Measurements from ENCODE around the gene PEX5L. TPM values are rescaled to one million over a fixed set of nuclear protein-coding genes. Genes with fewer than 3 reads are reported as not detected.
"Not testable (repeated sequence)": the region's sequence is repeated elsewhere in the genome, so short reads cannot be mapped to it uniquely, and the experiment has no call there.

The PEX5L gene
- total RNA-seq, 1 donor from 2014 or later, result 0.78 TPM

GRCh38 chr3:180059356-180059755 lies 22.6 kb upstream of the PEX5L start:
- no peak for TF ChIP-seq CTCF (IDR thresholded peaks at IDR 0.05)
- no peaks in the 10 kb centered on the region for H3K27me3 ChIP-seq
- intact Hi-C loops (cut with DNase I), result no loop called here
- H3K27ac ChIP-seq, result no peak overlapping the region
- no peaks in the 10 kb centered on the region for H3K4me1 ChIP-seq
- no peak for ATAC-seq
- no peak for DNase-seq
- H3K9me3 ChIP-seq, result no peaks in the 10 kb centered on the region
- no peaks in the 10 kb centered on the region for H3K36me3 ChIP-seq
- H3K4me3 ChIP-seq, result no peak overlapping the region

GRCh38 chr3:180058238-180058637 lies 21.5 kb upstream of the PEX5L start:
- no peak for ATAC-seq
- Histone ChIP-seq H3K4me1 (no peaks in the 10 kb centered on the region), H3K36me3 (no peaks in the 10 kb centered on the region), H3K9me3 (no peaks in the 10 kb centered on the region), H3K27me3 (no peaks in the 10 kb centered on the region), H3K4me3 (no peak overlapping the region), H3K27ac (no peak overlapping the region)
- TF ChIP-seq CTCF (IDR thresholded peaks at IDR 0.05), result no peak
- no peak for DNase-seq
- intact Hi-C loops (cut with DNase I), result no loop called here

GRCh38 chr3:180055656-180056055 lies 18.9 kb upstream of the PEX5L start:
- H3K27me3 ChIP-seq; H3K4me3 ChIP-seq; H3K36me3 ChIP-seq; ATAC-seq; DNase-seq; intact Hi-C loops (cut with DNase I); H3K27ac ChIP-seq; H3K9me3 ChIP-seq; H3K4me1 ChIP-seq: not testable (repeated sequence)

GRCh38 chr3:180049391-180049790 lies 12.7 kb upstream of the PEX5L start:
- no peak for DNase-seq
- H3K36me3 ChIP-seq, result no peaks in the 10 kb centered on the region

GRCh38 chr3:180048840-180049239 lies 12.1 kb upstream of the PEX5L start:
- no peaks in the 10 kb centered on the region for H3K9me3 ChIP-seq
- no peaks in the 10 kb centered on the region for H3K27me3 ChIP-seq
- ATAC-seq, result peak; percentile 75
- no peak for DNase-seq
- intact Hi-C loops (cut with DNase I), result no loop called here
- no peak overlapping the region for H3K27ac ChIP-seq
- H3K4me1 ChIP-seq, result no peaks in the 10 kb centered on the region
- H3K36me3 ChIP-seq, result no peaks in the 10 kb centered on the region
- no peak for TF ChIP-seq CTCF (IDR thresholded peaks at IDR 0.05)
- H3K4me3 ChIP-seq, result no peak overlapping the region

More at GRCh38 chr3:180049391-180049790, 12.7 kb upstream of the PEX5L start:
- no peak for ATAC-seq
- intact Hi-C loops (cut with DNase I), result no loop called here
- Histone ChIP-seq H3K27me3 (no peaks in the 10 kb centered on the region), H3K4me1 (no peaks in the 10 kb centered on the region), H3K9me3 (no peaks in the 10 kb centered on the region), H3K4me3 (no peak overlapping the region), H3K27ac (no peak overlapping the region)
- TF ChIP-seq CTCF (IDR thresholded peaks at IDR 0.05), result no peak

GRCh38 chr3:180048103-180048502 lies 11.4 kb upstream of the PEX5L start:
- no peak overlapping the region for H3K27ac ChIP-seq
- H3K36me3 ChIP-seq, result no peaks in the 10 kb centered on the region
- DNase-seq (no peak), ATAC-seq (peak; percentile 53)
- intact Hi-C loops (cut with DNase I), result no loop called here
- no peaks in the 10 kb centered on the region for H3K9me3 ChIP-seq
- no peaks in the 10 kb centered on the region for H3K4me1 ChIP-seq
- no peaks in the 10 kb centered on the region for H3K27me3 ChIP-seq
- H3K4me3 ChIP-seq, result no peak overlapping the region
- no peak for TF ChIP-seq CTCF (IDR thresholded peaks at IDR 0.05)

Data from upper lobe of right lung (tissue), 1 donor.